Osteoblast (primary cell): ENCODE measurements around the gene SHROOM4. TPM values are rescaled to one million over a fixed set of nuclear protein-coding genes. Genes with fewer than 3 reads are reported as not detected.

Source experiments
- DNase-seq: peaks from one replicate; pipeline ENCODE4 v3.0.0; 2011; ENCODE audit warnings: low spot score, mixed read lengths; ENCODE audit not compliant: insufficient read length; ENCODE audit errors: missing footprints
- H2AFZ ChIP-seq: 2 replicates; pipeline ENCODE4 v1.6.0; 2011; ENCODE audit warnings: mild to moderate bottlenecking, low read length
- H3K27ac ChIP-seq: 2 replicates; pipeline ENCODE4 v1.5.1; 2011; ENCODE audit warnings: mild to moderate bottlenecking, low read depth, low read length, moderate library complexity
- H3K27me3 ChIP-seq: 2 replicates; pipeline ENCODE4 v1.6.0; 2012; ENCODE audit warnings: mild to moderate bottlenecking, control low read depth, inconsistent platforms, low read length, moderate library complexity; ENCODE audit not compliant: insufficient read depth
- H3K36me3 ChIP-seq: 2 replicates; pipeline ENCODE4 v1.5.1; 2011; ENCODE audit warnings: mild to moderate bottlenecking, low read length, control low read depth, moderate library complexity; ENCODE audit not compliant: insufficient read depth
- H3K4me1 ChIP-seq: 2 replicates; pipeline ENCODE4 v1.5.1; 2011; ENCODE audit warnings: mild to moderate bottlenecking, low read length, control low read depth, moderate library complexity; ENCODE audit not compliant: insufficient read depth
- H3K4me2 ChIP-seq: 2 replicates; pipeline ENCODE4 v1.6.0; 2011; ENCODE audit warnings: mild to moderate bottlenecking, low read length; ENCODE audit not compliant: insufficient read depth
- H3K4me3 ChIP-seq: fragments of 200-600 bp; sonication (generic); 3 replicates; pipeline ENCODE4 v1.5.1; 2012; ENCODE audit warnings: mild to moderate bottlenecking, low read length, inconsistent platforms; ENCODE audit not compliant: insufficient read depth
- H3K79me2 ChIP-seq: 2 replicates; pipeline ENCODE4 v1.6.0; 2012; ENCODE audit warnings: mild to moderate bottlenecking, low read length, control low read depth, inconsistent platforms; ENCODE audit not compliant: insufficient read depth
- H3K9me3 ChIP-seq: 2 replicates; pipeline ENCODE4 v1.5.1; 2011; ENCODE audit warnings: low read depth, low read length, control low read depth
- H4K20me1 ChIP-seq: 2 replicates; pipeline ENCODE4 v1.6.0; 2012; ENCODE audit warnings: mild to moderate bottlenecking, low read length, control low read depth; ENCODE audit not compliant: insufficient read depth
- CTCF ChIP-seq: IDR thresholded peaks from 2 replicates; pipeline ENCODE4 v1.5.1; 2011; ENCODE audit warnings: mild to moderate bottlenecking, low read depth, low read length, moderate library complexity; ENCODE audit errors: extremely low read depth
- total RNA-seq: library from RNA; depleted of rRNA; stranded (reverse); fragments of >200 nt; gene quantifications from 2 replicates; pipeline ENCODE4 v1.2.3, GENCODE V29; 2012

The SHROOM4 gene
- total RNA-seq, 1 donor = 2.2 TPM

- Histone ChIP-seq H3K4me2 (no peak overlapping the region), H3K4me3 (no peak overlapping the region), H3K27ac (no peak overlapping the region), H3K4me1 (no peaks in the 10 kb centered on the region), H2AFZ (no peak overlapping the region), H3K79me2 (no peaks in the 10 kb centered on the region), H3K36me3 (no peaks in the 10 kb centered on the region), H4K20me1 (no peaks in the 10 kb centered on the region), H3K27me3 (no peaks in the 10 kb centered on the region), H3K9me3 (no peaks in the 10 kb centered on the region)
- TF ChIP-seq CTCF = no peak
- no peak for DNase-seq
These were observed 175.9 kb downstream of the SHROOM4 start for GRCh38 chrX:50638123-50638522.

GRCh38 chrX:50635817-50636365, 178.1 kb downstream of the SHROOM4 start:
- no peak overlapping the region for H3K4me2 ChIP-seq
- no peak for TF ChIP-seq CTCF
- no peaks in the 10 kb centered on the region for H3K9me3 ChIP-seq
- H3K27ac ChIP-seq = no peak overlapping the region
- H2AFZ ChIP-seq = no peak overlapping the region
- no peak overlapping the region for H3K4me3 ChIP-seq
- no peaks in the 10 kb centered on the region for H3K36me3 ChIP-seq
- DNase-seq = no peak
- no peaks in the 10 kb centered on the region for H3K79me2 ChIP-seq
- H3K27me3 ChIP-seq = no peaks in the 10 kb centered on the region
- H4K20me1 ChIP-seq = no peaks in the 10 kb centered on the region
- H3K4me1 ChIP-seq = no peaks in the 10 kb centered on the region

GRCh38 chrX:50635162-50635561, 178.8 kb downstream of the SHROOM4 start:
- no peaks in the 10 kb centered on the region for H3K36me3 ChIP-seq
- no peak overlapping the region for H3K27ac ChIP-seq
- TF ChIP-seq CTCF = no peak
- no peaks in the 10 kb centered on the region for H4K20me1 ChIP-seq
- DNase-seq = peak; percentile 66
- no peaks in the 10 kb centered on the region for H3K27me3 ChIP-seq
- no peak overlapping the region for H3K4me3 ChIP-seq
- no peaks in the 10 kb centered on the region for H3K9me3 ChIP-seq
- no peak overlapping the region for H3K4me2 ChIP-seq
- H3K4me1 ChIP-seq = no peaks in the 10 kb centered on the region
- H2AFZ ChIP-seq = no peak overlapping the region
- H3K79me2 ChIP-seq = no peaks in the 10 kb centered on the region

GRCh38 chrX:50629774-50630173, 184.2 kb downstream of the SHROOM4 start:
- no peak overlapping the region for H2AFZ ChIP-seq
- H3K4me2 ChIP-seq = no peak overlapping the region
- no peaks in the 10 kb centered on the region for H3K27me3 ChIP-seq
- no peaks in the 10 kb centered on the region for H3K9me3 ChIP-seq
- H3K27ac ChIP-seq = no peak overlapping the region
- H3K4me1 ChIP-seq = no peaks in the 10 kb centered on the region
- H3K4me3 ChIP-seq = no peak overlapping the region
- no peaks in the 10 kb centered on the region for H3K36me3 ChIP-seq
- no peak for TF ChIP-seq CTCF
- H4K20me1 ChIP-seq = no peaks in the 10 kb centered on the region
- no peak for DNase-seq
- no peaks in the 10 kb centered on the region for H3K79me2 ChIP-seq
